ENCODE results near the gene SIDT2. TPM values are rescaled to one million over a fixed set of nuclear protein-coding genes. Genes with fewer than 3 reads are reported as not detected.

Gene SIDT2
- total and polyA plus RNA-seq, 2 of the 4 experiments (the other 2 are of a cell fraction): 7.3 to 30.3 TPM

DNA sequence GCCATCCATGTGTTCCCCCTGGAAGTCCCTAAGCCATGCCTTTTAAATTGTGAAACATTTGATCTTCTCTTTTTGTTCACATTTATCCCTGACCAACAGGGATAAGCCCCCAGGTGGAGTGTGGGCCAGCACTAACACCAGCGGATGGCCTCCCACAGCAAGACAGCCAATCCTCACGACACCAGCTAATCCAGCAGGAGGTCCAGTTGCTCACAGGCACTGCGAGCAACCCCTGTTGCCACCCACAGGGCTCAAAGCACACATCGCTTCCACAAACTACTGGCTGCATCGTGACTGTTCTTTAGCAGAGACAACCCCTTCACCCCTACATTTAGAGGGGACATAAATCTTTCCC is 51.4 kb downstream of the SIDT2 start:
- no peak overlapping the region for H4K5ac ChIP-seq (ENCODE audit: low read depth, low read length)
- peaks cover 7% of the 10 kb centered on the region for H3K4me1 ChIP-seq (ENCODE audit: control insufficient read depth, insufficient read depth, low read length)
- H2AK5ac ChIP-seq (ENCODE audit: low read depth, low read length): no peak overlapping the region
- dilution Hi-C loops (cut with HindIII; ENCODE audit: low sequenced_read_pairs, unreplicated experiment) (no loop called here), in situ Hi-C loops (cut with MboI; ENCODE audit: low sequenced_read_pairs) (loop anchor here (5.0 to 10.0 kb wide), 2 partner anchors 355 to 443 kb away; partner anchors contain the start of gene ZPR1), intact Hi-C loops (cut with micrococcal nuclease) (loop anchor here (10.0 kb wide), 2 partner anchors 375 to 395 kb away; no protein-coding TSS in a partner anchor)
- peaks cover 32% of the 10 kb centered on the region for H3K36me3 ChIP-seq (ENCODE audit: control insufficient read depth, insufficient read depth, low read length)
- no peaks in the 10 kb centered on the region; the same call in 1 of the 2 replicates for H4K20me1 ChIP-seq (ENCODE audit: insufficient read depth, low read length)
- no peak for TF ChIP-seq BHLHE40 (IDR thresholded peaks at IDR 0.05; ENCODE audit: low read depth, low read length)
- TF ChIP-seq, protein P1, sequence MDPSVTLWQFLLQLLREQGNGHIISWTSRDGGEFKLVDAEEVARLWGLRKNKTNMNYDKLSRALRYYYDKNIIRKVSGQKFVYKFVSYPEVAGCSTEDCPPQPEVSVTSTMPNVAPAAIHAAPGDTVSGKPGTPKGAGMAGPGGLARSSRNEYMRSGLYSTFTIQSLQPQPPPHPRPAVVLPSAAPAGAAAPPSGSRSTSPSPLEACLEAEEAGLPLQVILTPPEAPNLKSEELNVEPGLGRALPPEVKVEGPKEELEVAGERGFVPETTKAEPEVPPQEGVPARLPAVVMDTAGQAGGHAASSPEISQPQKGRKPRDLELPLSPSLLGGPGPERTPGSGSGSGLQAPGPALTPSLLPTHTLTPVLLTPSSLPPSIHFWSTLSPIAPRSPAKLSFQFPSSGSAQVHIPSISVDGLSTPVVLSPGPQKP (IDR thresholded peaks at IDR 0.05; ENCODE audit: borderline replicate concordance, low read depth, low read length): no peak
- no peak for TF ChIP-seq RAD21 (IDR thresholded peaks at IDR 0.05; ENCODE audit: low read length)
- TF ChIP-seq, protein P2, sequence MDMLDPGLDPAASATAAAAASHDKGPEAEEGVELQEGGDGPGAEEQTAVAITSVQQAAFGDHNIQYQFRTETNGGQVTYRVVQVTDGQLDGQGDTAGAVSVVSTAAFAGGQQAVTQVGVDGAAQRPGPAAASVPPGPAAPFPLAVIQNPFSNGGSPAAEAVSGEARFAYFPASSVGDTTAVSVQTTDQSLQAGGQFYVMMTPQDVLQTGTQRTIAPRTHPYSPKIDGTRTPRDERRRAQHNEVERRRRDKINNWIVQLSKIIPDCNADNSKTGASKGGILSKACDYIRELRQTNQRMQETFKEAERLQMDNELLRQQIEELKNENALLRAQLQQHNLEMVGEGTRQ (IDR thresholded peaks at IDR 0.05; ENCODE audit: low read depth, low read length): no peak
- no peak for TF ChIP-seq FOS (IDR thresholded peaks at IDR 0.05; ENCODE audit: low read depth, low read length)
- no peak for TF ChIP-seq SMC3 (IDR thresholded peaks at IDR 0.05; ENCODE audit: low read depth, low read length)
- TF ChIP-seq MAFK (IDR thresholded peaks at IDR 0.05; ENCODE audit: low read depth, low read length): no peak
- TF ChIP-seq MAZ (IDR thresholded peaks at IDR 0.05; ENCODE audit: borderline replicate concordance, low read depth, low read length): no peak
- TF ChIP-seq, protein P3, sequence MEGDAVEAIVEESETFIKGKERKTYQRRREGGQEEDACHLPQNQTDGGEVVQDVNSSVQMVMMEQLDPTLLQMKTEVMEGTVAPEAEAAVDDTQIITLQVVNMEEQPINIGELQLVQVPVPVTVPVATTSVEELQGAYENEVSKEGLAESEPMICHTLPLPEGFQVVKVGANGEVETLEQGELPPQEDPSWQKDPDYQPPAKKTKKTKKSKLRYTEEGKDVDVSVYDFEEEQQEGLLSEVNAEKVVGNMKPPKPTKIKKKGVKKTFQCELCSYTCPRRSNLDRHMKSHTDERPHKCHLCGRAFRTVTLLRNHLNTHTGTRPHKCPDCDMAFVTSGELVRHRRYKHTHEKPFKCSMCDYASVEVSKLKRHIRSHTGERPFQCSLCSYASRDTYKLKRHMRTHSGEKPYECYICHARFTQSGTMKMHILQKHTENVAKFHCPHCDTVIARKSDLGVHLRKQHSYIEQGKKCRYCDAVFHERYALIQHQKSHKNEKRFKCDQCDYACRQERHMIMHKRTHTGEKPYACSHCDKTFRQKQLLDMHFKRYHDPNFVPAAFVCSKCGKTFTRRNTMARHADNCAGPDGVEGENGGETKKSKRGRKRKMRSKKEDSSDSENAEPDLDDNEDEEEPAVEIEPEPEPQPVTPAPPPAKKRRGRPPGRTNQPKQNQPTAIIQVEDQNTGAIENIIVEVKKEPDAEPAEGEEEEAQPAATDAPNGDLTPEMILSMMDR (conservative IDR thresholded peaks at IDR 0.05; ENCODE audit: low read depth, low read length): no peak
- TF ChIP-seq RCOR1 (IDR thresholded peaks at IDR 0.05; ENCODE audit: insufficient replicate concordance, low read length): no peak
- TF ChIP-seq CEBPB (IDR thresholded peaks at IDR 0.05; ENCODE audit: low read depth, low read length): no peak
- TF ChIP-seq MXI1 (IDR thresholded peaks at IDR 0.05; ENCODE audit: borderline replicate concordance, low read depth, low read length): no peak
- no peak for TF ChIP-seq CHD1 (IDR thresholded peaks at IDR 0.05; ENCODE audit: low read depth, low read length)
- H2AK9ac ChIP-seq (replicated peaks; ENCODE audit: low read depth, low read length, poor library complexity): no peak overlapping the region
- H3K4me3 ChIP-seq (ENCODE audit: insufficient read depth, low read depth, low read length): no peak overlapping the region
- no peak overlapping the region for H2AFZ ChIP-seq (replicated peaks; ENCODE audit: low read length, poor library complexity)
- no peak overlapping the region for H2BK120ac ChIP-seq (ENCODE audit: low read depth, low read length)
- no peak overlapping the region for H4K8ac ChIP-seq (ENCODE audit: low read depth in 2 of 2, low read length in 2 of 2)
- no peaks in the 10 kb centered on the region for H3K9me1 ChIP-seq (ENCODE audit: insufficient read depth, low read length)
- H3K79me1 ChIP-seq (ENCODE audit: low read depth in 1 of 2, low read length in 2 of 2): peaks cover 27 to 52% of the 10 kb centered on the region in 2 experiments
- DNase-seq: no peak
- no peak overlapping the region for H3K4me2 ChIP-seq (ENCODE audit: low read depth, low read length)
- no peak overlapping the region for H3K4ac ChIP-seq (ENCODE audit: low read depth, low read length)
- ChIA-PET CTCF (interaction anchor here (0.6 to 1.3 kb wide), 2 partner anchors 8 to 33 kb away, joined by 3 to 4 read pairs; no protein-coding TSS in a partner anchor), POLR2A (ENCODE audit: unreplicated experiment) (interaction anchor here (0.6 kb wide), 1 partner anchor 55 kb away, joined by 9 read pairs; no protein-coding TSS in a partner anchor)
- H2BK5ac ChIP-seq (ENCODE audit: low read depth, low read length, poor library complexity, severe bottlenecking): no peak overlapping the region
- H3K27ac ChIP-seq (ENCODE audit: insufficient read depth, low read length): no peak overlapping the region
- H2BK15ac ChIP-seq (ENCODE audit: low read depth, low read length): no peak overlapping the region
- H3K14ac ChIP-seq (replicated peaks; ENCODE audit: low read depth, low read length): no peak overlapping the region
- no peaks in the 10 kb centered on the region for H3K9me3 ChIP-seq (ENCODE audit: control insufficient read depth, insufficient read depth, low read length)
- WGBS, 2 experiments (ENCODE audit: extremely low coverage in 2 of 2, insufficient read length in 1 of 2): 83% methylated on average over 1 of the region's 5 CpGs; no CpG with 5 or more reads in 1 of the 2 experiments
- H4K91ac ChIP-seq (ENCODE audit: insufficient read depth, low read depth, low read length): no peak overlapping the region
- no peaks in the 10 kb centered on the region for H3K27me3 ChIP-seq (ENCODE audit: control insufficient read depth, insufficient read depth, low read length)
- ATAC-seq (ENCODE audit: low read depth): no peak
- H3K18ac ChIP-seq (ENCODE audit: low read depth, low read length): no peak overlapping the region
- no peak overlapping the region for H3K23ac ChIP-seq (ENCODE audit: low read depth, low read length)
- BruUV-seq (replicated peaks): no TSS peak
- no peak overlapping the region for H3K56ac ChIP-seq (ENCODE audit: extremely low read depth, insufficient read depth, low read length)
- H3K9ac ChIP-seq (ENCODE audit: low read depth, low read length): no peak overlapping the region
- H2BK20ac ChIP-seq (ENCODE audit: low read depth, low read length): no peak overlapping the region
